SK-N-MC (cell line): ENCODE measurements around the gene RHOJ.

ENCODE experiments used
- FOXP2 ChIP-seq: optimal IDR thresholded peaks from 2 replicates; pipeline ENCODE3; 2011; ENCODE audit warnings: mild to moderate bottlenecking, moderate library complexity; ENCODE audit not compliant: insufficient read depth; ENCODE audit errors: extremely low read length, control extremely low read depth
- POLR2AphosphoS5 ChIP-seq: IDR thresholded peaks from 2 replicates; pipeline ENCODE4 v1.6.1; 2012; ENCODE audit warnings: mild to moderate bottlenecking, low read depth, low read length, borderline replicate concordance

GRCh38 chr14:63287666-63288483 is 83.6 kb downstream of the RHOJ start:
- TF ChIP-seq POLR2AphosphoS5 (no peak), FOXP2 (no peak)
